Stimulated activated CD8-positive, alpha-beta memory T cell treated with anti-CD3 and anti-CD28 coated beads, Interleukin-7, amount 100 ng/mL, for 48 hours (primary cell): Measurements from ENCODE around the gene PRKAR1B.

Source experiments
- DNase-seq, 2 donors: peaks; one replicate each; pipeline ENCODE4 v3.0.0-alpha.2; 2020; ENCODE audit warnings: low read depth in 1 of 2; ENCODE audit errors: extremely low read depth in 1 of 2

PRKAR1B gene

GRCh38 chr7:698515-699475, 28.3 kb downstream of the PRKAR1B start:
- no peak for DNase-seq

GRCh38 chr7:696812-697551, 30.1 kb downstream of the PRKAR1B start:
- no peak for DNase-seq

GRCh38 chr7:696426-696811, 30.7 kb downstream of the PRKAR1B start:
- DNase-seq = no peak

GRCh38 chr7:693280-693679, 33.8 kb downstream of the PRKAR1B start:
- DNase-seq = no peak

- DNase-seq = no peak
Measured at GRCh38 chr7:691361-692045, 35.6 kb downstream of the PRKAR1B start.

- no peak for DNase-seq
Measured at GRCh38 chr7:690478-691360, 36.4 kb downstream of the PRKAR1B start.

- no peak for DNase-seq
Measured at GRCh38 chr7:685540-685939, 41.5 kb downstream of the PRKAR1B start.

GRCh38 chr7:684416-684815, 42.7 kb downstream of the PRKAR1B start:
- DNase-seq = no peak

GRCh38 chr7:683526-684205, 43.4 kb downstream of the PRKAR1B start:
- no peak for DNase-seq

- no peak for DNase-seq
Measured at GRCh38 chr7:682810-683209, 44.3 kb downstream of the PRKAR1B start.

- DNase-seq = no peak
Measured at GRCh38 chr7:681551-682307, 45.4 kb downstream of the PRKAR1B start.

- no peak for DNase-seq
Measured at GRCh38 chr7:680411-681127, 46.5 kb downstream of the PRKAR1B start.

- no peak for DNase-seq
Measured at GRCh38 chr7:676972-677385, 50.1 kb downstream of the PRKAR1B start.

GRCh38 chr7:676246-676971, 50.7 kb downstream of the PRKAR1B start:
- DNase-seq = no peak

GRCh38 chr7:674454-675410, 52.3 kb downstream of the PRKAR1B start:
- DNase-seq = no peak

- DNase-seq = no peak
Measured at GRCh38 chr7:673681-674453, 53.2 kb downstream of the PRKAR1B start.
